HG02763 (cell line): ENCODE measurements around the gene DTNB.
"Not testable (repeated sequence)": the region's sequence is repeated elsewhere in the genome, so short reads cannot be mapped to it uniquely, and the experiment has no call there.

ENCODE experiments used
- ATAC-seq: cut with Tn5 transposase; IDR thresholded peaks from one replicate; pipeline ENCODE4 v1.9.1; 2021; ENCODE audit warnings: mild to moderate bottlenecking, moderate library complexity; ENCODE audit not compliant: unreplicated experiment

Gene DTNB

DNA sequence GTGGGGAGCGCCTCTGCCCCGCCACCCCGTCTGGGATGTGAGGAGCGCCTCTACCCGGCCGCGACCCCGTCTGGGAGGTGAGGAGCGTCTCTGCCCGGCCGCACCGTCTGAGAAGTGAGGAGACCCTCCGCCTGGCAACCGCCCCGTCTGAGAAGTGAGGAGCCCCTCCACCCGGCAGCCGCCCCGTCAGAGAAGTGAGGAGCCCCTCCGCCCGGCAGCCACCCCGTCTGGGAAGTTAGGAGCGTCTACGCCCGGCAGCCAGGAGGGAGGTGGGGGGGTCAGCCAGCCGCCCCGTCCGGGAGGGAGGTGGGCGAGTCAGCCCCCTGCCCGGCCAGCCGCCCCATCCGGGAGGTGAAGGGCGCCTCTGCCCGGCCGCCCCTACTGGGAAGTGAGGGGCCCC is 39.6 kb downstream of the DTNB start:
- not testable (repeated sequence) for ATAC-seq

DNA sequence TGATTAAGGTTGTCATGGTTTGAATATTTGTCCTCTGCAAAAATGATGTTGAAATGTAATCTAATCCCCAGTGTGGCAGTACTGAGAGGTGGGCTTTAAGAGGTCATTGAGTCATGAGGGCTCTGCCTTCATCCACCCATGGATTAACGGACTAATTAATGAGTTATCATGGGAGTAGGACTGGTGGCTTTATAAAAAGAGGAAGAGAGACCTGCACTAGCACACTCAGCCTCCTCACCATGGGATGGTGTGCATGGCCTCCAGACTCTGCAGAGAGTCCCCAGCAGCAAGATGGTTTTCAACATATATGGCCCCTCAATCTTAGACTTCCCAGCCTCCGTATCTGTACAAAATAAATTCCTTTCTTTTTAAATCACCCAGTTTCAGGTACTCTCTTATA is 41.0 kb downstream of the DTNB start:
- ATAC-seq = no peak

DNA sequence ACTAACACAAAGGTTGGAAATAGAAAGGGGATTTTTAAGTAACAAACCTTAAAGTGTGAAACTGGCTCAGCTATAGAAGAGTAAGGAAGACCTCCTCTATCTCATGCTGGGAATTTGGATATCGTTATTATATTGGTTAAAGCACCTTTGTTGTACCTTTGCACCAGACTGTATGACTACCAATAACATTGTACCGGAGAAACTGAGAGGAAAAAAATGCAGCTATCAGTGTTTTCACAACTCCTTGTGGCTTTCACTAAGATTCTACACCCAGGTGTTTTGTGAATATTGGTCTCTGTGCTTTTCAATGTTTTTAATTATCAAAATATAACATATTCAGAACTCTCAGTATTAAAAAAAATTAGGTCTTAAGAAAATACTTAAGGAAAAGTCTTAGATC is 48.7 kb downstream of the DTNB start:
- no peak for ATAC-seq

DNA sequence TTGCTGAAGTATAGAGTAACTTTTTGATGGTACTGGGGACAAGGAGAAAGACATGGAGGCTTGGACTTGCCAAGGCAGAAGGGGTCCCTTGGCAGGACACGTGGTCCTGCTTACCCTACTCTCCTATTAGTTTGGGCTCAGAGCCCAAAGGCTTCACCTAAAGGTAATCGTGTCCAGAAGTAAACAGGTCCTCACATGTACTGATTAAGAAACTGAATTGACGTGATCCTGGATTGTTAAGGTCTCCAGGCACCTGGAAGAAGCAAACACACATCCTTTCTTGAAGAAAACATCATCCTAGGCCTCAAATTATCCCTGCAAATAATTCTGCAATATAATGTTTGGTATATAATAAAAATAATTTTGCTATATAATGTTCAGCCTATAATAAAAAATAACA is 50.0 kb downstream of the DTNB start:
- no peak for ATAC-seq

DNA sequence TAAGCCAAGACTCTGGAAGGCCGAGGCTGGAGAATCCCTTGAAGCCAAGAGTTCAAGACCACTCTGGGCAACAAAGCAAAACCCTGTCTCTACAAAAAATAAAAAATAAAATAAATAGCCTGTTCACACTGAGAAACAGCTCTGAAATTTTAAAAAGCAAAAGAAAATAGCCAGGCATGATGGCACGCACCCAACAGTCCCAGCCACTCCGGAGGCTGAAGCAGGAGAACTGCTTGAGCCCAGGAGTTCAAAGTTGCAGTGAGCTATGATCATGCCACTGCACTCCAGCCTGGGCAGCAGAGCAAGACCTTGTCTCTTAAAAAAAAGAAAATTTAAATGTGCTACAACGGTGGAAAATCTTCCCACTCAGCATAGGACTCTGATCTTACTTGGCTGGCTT is 52.7 kb downstream of the DTNB start:
- no peak for ATAC-seq

DNA sequence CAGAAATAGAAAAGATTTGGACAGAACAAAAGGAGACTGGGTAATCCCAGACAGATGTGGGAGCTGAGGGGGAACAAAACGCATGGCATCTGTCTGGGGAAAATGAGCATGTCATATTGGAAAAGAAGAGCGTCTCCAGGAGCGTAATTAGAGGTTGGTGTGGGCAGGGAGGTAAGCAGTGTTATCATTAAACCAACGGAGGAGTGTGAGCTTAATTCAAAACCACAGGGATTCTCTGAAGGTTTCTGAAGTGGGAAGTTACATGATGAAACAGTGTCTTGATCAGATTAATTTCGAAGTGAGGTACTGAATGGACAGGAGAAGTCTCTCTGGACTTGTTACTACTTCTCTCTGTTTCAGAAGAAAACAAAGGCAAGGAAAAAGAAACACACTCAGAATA is 53.3 kb downstream of the DTNB start:
- no peak for ATAC-seq

DNA sequence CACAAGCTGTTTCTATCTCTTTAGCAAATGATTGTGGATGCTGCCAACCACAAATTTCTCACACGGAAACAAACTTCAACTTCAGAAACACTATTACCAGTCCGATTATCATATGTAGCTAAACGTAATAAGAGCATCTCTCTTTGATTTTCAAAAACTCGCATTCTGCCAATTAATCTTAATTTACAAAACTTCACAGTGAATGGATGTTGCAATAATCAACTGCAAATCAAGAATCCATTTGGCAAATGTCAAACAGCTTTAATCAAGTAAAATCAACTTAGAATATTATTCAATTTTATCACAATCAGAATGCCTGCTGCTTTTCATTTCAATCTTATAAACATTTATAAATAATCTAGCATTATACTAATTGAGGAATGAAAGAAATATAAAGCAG is 54.2 kb downstream of the DTNB start:
- ATAC-seq = no peak

DNA sequence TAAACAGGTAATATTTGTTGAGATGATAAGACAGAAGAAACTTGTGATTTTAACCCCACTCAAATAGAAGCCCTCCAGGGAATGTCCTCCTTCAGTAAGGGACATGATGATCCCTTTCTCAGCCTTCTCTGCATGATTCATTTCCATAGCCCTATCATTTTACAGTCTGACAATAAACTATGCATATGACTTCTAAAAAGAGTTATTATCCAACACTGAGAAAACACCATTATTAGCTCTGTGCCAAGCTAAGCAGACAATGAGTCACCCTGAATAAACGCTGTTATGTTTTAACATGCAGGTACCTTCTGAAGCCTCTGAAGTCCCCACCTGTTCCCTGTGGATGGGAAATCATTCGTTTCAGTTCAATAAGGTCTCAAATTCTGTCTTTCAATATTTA is 54.7 kb downstream of the DTNB start:
- ATAC-seq = no peak

DNA sequence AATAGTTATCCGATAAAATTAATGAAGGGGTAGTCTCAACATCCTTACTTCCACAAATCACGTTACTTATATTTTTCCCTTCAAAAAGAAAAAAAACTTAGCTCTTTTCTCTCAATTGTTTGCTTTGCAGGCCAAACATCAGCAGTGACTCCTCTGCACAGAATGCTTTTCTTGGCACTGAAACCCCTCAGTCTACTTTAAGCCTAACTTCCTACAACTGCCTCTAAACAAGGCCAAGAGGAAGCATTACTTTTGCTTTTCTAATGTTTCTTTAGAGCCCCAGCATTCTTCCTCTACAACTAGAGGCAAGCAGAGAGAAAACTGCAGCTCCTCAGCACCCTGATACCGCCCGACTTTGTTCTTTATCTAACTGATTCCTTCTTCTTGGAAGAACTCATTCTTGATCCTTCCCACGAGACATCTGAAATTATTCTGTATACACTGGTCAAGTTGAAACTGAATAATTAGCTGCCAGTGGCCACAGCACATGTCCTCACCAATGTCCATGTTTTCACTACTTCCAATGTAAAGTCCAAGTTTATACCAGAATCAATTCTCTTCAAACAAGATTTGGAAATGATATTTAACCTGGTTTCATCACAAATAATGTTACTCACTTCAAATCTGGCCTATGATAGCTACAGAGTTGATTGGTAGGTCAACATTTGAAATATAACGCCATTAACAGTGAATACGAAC is 55.3 kb downstream of the DTNB start:
- no peak for ATAC-seq

DNA sequence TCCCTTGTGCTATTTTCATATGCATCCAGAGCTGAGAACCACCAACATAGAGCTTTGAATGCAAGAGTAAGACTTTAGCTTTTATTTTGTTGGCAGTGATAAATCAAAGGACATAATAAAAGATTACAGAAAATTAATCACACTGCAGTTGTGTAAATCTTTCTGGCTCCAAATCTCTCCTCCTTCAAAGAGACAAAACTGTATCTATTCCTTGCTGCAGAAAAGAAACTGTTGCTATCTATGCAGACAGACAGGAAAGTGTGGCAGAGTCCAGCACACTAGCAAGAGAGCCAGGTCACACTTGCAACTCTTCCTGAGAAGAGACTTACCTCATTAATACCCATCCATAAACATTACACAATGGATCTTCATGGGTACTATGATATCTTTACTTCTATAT is 57.5 kb downstream of the DTNB start:
- no peak for ATAC-seq

DNA sequence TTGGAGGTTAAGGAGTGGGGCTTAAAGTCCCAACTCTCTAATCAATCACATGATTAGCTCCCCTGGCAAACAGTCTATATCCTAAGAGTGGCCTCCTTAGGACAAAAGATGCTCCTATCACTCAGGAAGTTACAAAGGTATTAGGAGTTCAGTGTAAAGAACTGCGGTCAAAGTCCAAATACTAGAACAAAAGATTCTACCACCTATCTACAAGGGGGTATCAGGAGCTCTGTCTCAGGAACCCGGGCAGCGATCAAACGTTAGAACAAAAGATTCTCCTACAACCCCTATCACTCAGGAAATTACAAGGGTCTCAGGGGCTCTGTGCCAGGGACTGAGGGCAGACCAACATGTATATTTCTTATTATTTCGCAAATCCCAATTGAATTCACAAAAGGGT is 58.0 kb downstream of the DTNB start:
- ATAC-seq = no peak

DNA sequence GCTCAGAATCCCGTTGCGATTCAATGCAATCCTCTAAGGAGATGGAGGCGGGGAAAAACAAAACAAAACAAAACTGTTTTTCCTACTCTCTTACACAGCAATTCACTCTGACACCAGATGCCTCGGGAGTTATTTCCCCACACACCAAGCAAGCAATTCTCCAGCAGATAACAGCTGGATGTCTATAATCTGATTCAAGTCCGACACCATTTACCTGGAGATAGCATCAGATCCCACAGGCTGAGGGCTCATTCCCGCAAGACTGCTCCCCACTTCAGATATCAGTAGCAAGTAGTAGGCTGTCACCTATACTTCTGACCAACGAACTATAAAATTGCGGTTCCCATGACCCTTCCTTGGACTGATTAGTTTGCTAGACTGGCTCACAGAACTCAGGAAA is 58.7 kb downstream of the DTNB start:
- no peak for ATAC-seq

DNA sequence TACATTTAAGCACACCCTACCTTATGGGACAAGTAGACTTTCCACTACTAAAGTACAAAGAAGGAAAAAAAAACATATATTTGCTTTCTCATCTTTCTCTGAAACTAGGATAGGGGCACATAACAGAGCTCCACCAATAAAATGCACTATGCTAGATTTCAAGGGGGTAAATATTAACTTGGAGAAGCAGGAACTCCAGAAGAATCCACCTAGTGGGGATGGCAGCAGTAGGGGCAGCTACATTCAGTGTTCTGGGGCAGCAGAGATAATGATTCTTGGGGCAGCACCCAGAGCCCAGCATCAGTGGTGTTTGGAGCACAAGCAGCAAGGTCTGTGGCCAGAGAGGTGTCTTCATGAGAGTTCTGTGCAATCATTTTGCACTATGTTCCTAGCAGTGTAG is 64.7 kb downstream of the DTNB start:
- ATAC-seq = no peak

DNA sequence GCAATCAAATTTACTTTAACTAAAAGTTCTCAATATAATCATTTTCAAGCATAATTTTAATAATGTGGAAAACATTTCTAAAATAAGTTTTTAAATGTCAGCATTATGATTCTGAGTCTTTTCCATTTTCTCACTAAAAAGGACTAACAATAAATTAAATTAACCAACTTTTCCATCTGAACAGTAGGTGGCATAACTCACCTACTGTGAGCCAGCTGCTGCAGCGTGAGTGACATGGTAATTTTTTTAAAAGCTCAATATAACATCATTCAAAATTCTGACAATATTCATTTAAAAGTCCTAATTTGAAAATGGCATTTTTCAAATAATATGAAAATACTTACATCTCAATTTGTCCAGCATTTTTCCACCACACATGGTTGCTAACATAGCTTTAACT is 66.5 kb downstream of the DTNB start:
- ATAC-seq = no peak

DNA sequence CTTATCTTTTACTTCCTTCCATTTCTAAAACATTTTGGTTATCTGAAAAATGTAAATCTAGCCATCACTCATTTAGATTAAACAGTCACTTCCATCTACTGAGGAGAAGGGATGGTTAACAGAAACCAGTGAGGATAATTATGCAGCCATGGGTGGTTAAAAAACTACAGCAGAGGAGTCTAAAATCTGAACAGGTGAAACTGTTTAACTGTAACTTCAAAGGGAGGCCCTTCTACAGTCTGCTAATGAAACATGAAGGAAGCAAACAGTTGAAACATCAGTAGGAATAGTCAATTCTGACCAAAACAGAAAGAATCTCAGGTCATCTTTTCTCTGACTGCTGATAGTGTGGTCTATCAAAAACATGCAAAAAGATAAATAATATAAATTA is 71.0 kb downstream of the DTNB start:
- no peak for ATAC-seq

DNA sequence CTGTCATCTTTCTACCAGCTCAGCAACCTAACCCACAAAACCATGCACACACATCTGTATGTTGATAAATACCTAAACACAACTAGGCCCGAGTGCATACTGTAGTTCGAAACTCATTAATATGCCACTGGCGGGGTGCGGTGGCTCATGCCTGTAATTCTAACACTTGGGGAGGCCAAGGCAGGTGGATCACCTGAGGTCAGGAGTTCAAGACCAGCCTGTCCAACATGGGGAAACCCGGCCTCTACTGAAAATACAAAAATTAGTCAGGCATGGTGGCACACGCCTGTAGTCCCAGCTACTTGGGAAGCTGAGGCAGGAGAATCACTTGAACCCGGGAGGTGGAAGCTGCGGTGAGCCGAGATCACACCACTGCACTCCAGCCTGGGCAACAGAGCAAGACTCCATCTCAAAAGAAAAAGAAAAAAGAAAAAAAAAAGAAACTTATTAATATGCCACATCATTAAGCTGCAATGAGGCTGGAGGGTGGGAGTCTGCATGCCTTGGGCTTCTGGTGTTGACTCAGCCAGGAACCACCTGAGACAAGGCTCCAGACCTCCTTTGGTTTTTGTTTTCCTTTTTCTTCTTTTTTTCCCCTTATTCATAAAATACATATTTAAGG is 71.6 kb downstream of the DTNB start:
- ATAC-seq = not testable (repeated sequence)

DNA sequence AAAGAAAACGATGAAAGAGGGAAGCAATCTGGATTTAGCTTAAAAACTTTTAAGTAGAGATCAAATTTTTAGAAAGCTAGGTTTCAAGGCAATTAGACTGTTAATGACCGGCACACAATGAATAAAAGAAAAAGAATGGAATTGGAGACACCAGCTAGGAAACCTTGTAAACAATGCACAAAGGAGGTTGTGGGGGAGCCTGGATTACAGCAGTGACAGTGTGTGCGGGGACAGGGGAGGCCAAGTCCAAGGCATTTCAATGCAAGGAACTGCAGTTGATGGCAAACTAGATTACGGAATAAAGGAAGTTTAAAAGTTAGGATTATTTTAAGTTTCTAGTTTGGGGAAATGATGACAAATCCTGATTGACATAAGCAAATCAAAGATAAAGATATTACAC is 74.5 kb downstream of the DTNB start:
- ATAC-seq = no peak

DNA sequence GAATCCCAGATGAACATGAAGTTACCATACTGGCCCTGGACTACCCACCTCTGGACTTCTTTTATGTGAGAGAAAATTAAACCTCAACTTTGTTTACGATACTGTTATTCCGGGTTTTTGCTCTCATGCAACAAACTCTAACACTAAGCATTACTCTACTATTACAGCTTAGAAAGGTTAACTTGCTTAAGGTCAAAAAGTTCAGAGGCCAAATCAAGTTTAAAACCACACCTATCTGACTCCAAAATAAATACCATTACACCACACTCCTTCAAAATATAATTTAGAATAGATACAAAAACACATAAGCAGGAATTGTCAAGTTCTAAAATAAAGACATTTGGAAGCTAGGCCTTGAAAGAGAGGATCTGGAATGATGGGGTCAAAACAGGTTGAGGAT is 75.0 kb downstream of the DTNB start:
- no peak for ATAC-seq

DNA sequence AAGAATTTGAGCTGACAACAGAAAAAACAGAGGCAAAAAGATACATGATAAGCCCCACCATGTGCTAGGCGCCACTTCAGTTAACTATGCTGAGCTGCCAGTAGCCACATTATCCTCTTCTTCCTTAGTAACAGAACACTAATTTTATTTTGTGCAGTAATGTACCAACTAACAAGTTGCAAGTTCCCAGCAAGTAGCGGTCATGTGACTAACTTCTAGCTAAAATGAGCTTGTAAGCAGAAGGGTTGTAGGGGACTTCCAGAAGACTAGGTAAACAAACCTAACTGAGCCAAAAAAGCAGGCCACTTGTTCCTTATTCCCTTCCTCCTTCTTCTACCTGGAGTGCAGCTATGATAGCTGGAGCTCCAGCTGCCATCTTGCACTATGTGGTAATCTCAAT is 75.5 kb downstream of the DTNB start:
- ATAC-seq = no peak

DNA sequence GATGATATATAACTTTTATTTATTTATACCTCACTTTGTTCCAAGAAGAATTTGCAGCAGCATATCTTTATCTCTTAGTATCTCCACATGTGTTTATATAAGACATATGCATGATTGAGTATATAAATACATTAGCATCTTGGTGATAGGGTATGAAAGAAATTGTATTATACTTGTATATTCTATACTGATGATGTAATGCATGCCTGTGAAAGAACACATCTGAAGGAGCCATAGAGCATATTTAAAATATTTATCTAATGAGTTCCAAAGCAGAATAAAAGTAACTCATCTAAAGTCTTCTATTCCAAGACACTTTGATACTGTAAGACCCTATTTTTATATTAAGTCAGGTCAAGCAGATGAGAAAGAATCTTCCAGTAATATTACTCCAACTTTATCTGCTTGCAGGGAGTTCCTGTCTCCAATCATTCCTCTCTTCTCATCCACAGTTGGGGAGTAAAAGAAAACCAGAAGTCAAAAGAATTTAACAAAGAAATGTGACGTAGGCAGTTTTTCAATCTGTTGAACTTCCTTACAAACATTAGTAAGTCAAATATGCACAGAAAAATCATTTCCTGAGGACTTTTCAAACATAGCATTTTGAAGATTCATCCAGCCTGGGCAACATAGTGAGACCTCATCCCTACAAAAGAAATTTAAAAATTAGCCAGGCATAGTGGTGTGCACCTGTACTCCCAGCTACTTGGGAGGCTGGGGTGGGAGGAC is 76.7 kb downstream of the DTNB start:
- ATAC-seq = no peak

DNA sequence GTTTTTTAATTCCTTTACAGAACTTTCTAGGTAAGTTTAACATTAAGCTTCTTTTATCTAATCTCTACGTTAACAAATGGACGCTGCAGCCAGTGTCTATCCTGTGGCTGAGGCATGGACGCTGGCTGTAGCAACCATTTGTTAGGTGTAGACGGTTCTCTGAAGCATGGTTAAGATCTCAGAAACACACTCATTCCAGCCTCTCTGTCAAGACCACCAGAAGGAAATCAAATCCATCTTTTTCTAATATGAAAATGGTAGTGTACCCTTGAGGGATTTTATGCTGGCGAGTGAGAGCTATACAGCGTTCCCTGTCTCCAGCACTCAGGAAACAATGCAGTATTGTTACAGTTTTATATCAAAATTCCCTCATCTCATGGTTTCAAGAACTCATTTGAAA is 78.0 kb downstream of the DTNB start:
- no peak for ATAC-seq

DNA sequence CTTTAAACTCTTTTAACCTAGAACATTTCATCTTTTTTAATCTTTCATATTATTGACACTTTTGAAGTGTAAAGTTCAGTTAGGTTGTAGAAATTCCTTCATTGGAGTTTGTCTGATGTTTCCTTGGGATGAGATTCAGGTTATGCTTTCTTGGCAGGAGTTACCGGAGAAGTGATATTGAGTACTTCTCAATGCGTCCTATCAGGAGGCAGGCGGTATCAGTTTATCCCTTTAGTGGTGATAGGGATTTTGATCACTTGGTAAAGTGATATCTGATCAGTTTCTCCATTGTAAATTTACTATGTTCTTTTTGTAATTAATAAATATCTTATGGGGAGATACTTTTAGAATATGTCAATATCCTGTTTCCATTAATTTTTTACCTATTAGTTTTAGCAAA is 78.4 kb downstream of the DTNB start:
- no peak for ATAC-seq
